GM18505 (cell line): ENCODE data around the gene CABCOCO1.
"Not testable (repeated sequence)": the region's sequence is repeated elsewhere in the genome, so short reads cannot be mapped to it uniquely, and the experiment has no call there.

Experiments used
- ATAC-seq: cut with Tn5 transposase; IDR thresholded peaks from one replicate; pipeline ENCODE4 v1.9.1; 2021; ENCODE audit not compliant: unreplicated experiment
- POLR2A ChIP-seq: IDR thresholded peaks from 4 replicates; pipeline ENCODE4 v1.6.1; 2011; ENCODE audit warnings: borderline replicate concordance; ENCODE audit not compliant: insufficient read depth, insufficient read length; ENCODE audit errors: extremely low read depth

The CABCOCO1 gene

DNA sequence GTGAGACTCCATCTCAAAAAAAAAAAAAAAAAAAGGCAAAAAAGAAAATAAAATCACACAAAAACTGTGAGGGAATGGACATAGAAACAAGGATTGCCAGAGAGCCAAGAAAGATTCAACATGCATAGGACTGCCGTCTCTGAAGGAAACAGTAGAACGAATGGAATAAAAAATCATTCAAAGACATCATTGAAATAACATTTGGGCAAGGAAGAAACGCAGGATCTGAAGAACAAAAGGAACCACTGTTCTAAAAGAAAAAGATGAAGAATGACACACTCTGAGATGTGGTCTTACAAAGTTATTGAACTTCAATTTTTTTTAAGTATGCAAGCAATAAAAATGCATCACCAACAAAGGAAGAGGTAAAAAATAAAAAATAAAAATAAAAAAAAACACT lies 57.2 kb downstream of the CABCOCO1 start:
- no peak for TF ChIP-seq POLR2A
- ATAC-seq, result no peak

DNA sequence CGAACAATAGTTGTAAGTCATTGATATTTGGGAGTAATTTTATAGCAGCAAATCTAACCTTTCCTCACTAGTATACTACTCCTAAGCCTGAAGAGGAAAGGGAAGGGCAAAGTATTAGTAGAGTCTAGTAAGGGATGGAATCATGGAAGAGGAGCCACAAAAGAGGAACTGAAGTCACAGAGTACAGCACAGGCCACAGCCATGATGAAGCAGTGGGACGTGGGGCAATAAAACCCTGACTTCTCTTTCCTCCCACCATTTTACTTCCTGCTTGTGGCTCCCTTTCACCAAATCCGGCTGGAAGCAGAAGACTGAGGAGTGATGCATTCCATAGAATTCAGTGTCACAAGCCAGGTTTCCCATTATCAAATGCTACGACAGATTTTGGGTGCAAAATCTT lies 58.7 kb downstream of the CABCOCO1 start:
- no peak for ATAC-seq
- TF ChIP-seq POLR2A, result no peak

GRCh38 chr10:61725221-61725620 lies 62.5 kb downstream of the CABCOCO1 start:
- not testable (repeated sequence) for ATAC-seq

DNA sequence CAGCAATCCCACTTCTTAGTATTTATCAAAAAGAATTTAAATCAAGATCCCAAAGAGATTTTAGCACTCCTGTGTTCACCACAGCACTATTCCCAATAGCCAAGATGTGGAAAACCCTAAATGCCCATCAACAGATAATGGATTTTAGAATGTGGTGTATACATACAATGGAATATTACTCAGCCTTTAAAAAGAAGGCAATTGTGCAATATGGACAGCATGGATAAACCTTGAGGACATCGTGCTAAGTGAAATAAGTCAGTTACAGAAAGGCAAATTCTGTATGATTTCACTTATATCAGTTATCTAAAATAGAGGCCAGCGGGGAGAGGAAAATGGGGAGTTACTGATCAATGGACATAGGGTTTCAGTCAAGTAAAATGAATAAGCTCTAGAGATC lies 66.9 kb downstream of the CABCOCO1 start:
- no peak for ATAC-seq
- TF ChIP-seq POLR2A, result no peak

DNA sequence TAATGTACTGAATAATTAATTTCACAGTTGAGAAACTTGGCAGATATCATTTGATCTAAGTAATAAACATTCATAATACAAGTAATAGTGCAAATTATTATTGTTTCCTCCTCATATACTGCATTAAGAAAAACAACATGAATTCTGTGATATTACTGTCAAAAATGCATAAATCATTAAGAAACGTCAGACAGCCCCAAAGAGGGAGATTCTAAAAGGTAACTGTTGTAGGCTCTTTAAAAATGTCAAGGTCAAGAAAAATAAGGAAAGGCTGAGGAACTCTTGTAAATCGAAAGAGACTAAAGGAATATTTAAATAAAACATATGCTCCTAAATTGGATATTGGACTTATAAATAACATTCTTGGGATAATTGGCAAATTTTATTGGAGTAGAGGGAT lies 67.9 kb downstream of the CABCOCO1 start:
- no peak for TF ChIP-seq POLR2A
- no peak for ATAC-seq

GRCh38 chr10:61731638-61732037 lies 68.9 kb downstream of the CABCOCO1 start:
- ATAC-seq, result no peak
- TF ChIP-seq POLR2A, result no peak

DNA sequence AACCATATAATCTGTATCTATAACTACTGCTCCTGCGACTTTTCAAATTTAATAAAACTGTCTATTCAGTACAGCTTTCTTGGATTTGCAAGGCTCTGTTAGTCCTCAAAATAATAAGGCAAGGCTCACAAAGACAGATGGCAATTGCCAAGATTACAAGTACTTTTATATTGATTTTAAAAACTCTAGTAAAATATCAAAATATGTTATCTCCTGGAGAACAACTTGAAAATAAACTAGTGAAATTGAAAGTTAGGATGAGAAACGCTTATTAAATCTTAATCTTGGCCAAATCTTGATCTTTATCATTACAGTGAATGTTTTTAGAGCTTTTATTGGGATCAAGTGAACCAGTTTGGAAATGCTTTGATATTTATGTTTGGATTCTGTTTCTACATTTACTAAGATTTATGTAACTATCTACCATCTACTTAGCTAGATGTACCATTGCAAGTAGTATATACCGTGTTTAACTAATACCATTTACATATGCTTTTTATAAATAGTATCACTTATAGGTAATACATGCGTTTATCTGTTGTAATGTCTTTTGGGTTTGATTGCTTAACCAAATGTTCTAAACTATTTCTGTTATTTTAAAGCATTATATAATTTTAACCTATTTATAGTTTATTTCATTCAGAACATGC lies 70.0 kb downstream of the CABCOCO1 start:
- TF ChIP-seq POLR2A, result no peak
- no peak for ATAC-seq

DNA sequence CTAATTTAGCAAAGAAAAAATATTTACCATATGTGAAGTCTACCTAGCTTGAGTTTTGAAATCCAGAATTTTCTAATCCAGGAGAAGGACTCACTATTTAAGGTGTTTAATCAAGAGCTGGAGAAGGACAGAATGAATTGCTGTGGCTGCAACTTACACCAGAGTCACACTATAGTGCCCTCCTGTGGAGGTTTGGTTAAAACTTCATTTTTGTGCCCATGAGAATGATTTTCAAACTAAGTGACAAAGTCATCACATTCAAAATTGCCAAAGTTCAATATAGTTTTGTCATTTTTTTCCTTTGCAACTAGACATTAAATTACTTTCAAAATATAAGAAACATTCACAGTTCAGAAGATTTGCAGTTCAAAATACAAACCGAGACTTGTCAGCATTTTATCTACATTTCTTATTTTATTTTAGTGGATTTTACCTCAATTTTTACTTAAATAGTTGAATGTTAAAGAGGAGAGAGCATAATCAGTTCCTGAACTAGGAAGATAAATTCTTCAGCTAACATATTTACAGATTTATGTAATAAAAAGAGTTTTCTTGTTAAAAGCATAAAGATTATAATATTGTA lies 70.7 kb downstream of the CABCOCO1 start:
- ATAC-seq, result no peak
- TF ChIP-seq POLR2A, result no peak

GRCh38 chr10:61735882-61736281 lies 73.2 kb downstream of the CABCOCO1 start:
- no peak for ATAC-seq

GRCh38 chr10:61737455-61737854 lies 74.7 kb downstream of the CABCOCO1 start:
- ATAC-seq, result not testable (repeated sequence)

More at GRCh38 chr10:61735882-61736281, 73.2 kb downstream of the CABCOCO1 start:
- no peak for TF ChIP-seq POLR2A

DNA sequence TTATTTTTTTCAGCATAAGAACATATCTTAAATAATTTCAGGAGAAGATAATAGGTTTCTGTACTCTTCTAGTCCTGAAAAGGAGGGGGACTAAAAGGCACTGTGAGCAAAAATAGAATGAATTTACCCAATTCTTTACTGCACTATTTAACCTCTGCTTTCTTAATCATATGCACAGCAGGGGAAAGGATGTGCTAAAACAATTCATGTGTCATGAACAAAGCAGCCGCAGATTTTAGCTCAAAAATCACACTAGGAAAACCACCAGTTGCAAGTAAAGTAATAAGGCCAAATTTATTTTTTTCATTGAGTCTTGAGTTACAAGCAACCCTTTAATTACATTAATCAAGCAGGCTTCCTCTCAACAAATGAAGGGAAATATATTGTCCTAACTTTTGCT lies 80.1 kb downstream of the CABCOCO1 start:
- no peak for TF ChIP-seq POLR2A
- ATAC-seq, result no peak

GRCh38 chr10:61744469-61744868 lies 81.7 kb downstream of the CABCOCO1 start:
- TF ChIP-seq POLR2A, result no peak
- ATAC-seq, result no peak

- no peak for TF ChIP-seq POLR2A
- no peak for ATAC-seq
Measured at GRCh38 chr10:61746377-61746776, 83.6 kb downstream of the CABCOCO1 start.

DNA sequence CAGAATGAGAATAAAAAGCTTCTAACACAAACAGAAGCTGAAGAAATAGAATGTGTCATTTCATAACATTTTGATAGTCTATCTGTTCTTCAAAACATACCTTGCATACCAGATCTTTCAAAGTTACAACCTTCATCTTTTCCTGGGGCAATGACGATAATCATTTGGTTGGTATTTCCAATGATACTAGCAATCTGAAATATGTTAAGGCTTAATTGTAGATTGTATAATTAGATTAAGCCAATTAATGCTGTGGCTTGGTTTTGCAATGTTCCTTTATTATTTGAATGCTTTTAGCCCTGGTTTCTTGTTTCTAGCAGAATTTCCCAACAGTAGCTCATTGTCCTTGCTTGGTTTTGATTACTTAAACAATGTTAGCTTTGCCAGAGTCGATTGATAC lies 84.6 kb downstream of the CABCOCO1 start:
- TF ChIP-seq POLR2A, result no peak
- no peak for ATAC-seq

DNA sequence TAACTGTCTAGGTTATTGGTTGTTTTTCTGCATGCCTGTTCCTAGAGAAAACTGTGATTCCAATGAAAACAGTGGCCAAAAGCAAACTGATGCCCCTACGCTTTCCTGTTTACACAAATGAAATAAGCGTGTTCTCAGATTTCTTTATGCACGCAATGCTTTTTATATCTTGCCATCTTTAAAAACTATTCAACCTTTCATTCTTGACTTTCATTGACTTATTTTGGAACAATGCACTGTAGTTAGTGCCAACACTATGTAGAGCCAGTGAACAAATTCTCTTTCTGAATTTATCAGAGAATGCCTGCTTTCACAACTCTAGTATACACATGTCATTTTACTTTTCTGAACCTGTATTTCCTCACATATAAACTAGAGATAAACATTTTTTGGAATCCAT lies 86.6 kb downstream of the CABCOCO1 start:
- no peak for ATAC-seq
- TF ChIP-seq POLR2A, result no peak
